Measurements from ENCODE around the gene MOB1B.

Gene MOB1B

DNA sequence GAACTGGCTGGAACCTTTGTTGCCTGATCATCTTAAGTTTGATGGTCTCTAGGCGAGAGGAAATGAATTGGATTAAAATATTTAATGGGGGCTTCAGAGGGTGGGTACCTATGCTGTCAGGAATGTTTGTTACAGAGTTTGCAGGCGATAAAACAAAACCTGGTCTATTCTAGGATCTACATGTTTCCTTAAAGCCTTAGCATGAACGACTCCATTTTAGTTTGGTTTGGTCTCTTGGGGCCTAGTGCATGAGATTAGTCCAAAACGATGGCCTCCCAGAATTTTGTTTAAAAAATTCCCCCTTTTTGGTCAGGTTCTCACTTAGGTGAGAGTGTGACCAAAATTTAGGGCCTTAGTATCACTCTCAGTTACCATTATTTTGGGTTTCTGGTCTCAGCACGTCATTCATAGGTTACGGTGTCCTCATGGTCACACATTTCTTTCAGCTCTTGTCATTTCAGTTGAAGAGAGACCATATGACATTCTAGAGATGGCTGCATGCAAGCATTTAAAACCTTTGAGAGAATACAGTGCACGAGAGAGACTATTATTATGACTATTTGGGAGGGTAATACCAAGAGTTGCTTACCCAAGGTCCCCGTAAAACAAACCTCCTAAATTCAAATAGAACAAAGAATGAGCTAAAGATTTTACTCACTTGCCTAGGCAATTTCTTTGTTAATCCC, 13.8 kb downstream of the MOB1B start:
- TF ChIP-seq, protein P1, sequence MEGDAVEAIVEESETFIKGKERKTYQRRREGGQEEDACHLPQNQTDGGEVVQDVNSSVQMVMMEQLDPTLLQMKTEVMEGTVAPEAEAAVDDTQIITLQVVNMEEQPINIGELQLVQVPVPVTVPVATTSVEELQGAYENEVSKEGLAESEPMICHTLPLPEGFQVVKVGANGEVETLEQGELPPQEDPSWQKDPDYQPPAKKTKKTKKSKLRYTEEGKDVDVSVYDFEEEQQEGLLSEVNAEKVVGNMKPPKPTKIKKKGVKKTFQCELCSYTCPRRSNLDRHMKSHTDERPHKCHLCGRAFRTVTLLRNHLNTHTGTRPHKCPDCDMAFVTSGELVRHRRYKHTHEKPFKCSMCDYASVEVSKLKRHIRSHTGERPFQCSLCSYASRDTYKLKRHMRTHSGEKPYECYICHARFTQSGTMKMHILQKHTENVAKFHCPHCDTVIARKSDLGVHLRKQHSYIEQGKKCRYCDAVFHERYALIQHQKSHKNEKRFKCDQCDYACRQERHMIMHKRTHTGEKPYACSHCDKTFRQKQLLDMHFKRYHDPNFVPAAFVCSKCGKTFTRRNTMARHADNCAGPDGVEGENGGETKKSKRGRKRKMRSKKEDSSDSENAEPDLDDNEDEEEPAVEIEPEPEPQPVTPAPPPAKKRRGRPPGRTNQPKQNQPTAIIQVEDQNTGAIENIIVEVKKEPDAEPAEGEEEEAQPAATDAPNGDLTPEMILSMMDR (IDR thresholded peaks at IDR 0.05; ENCODE audit: insufficient read depth, low read length, poor library complexity, severe bottlenecking) = no peak
- H3K27ac ChIP-seq (ENCODE audit: low read depth, low read length) = no peak overlapping the region
- no peak overlapping the region for H3K9ac ChIP-seq (ENCODE audit: low read length)
- H3K4me3 ChIP-seq (ENCODE audit: insufficient read depth, low read length, poor library complexity, severe bottlenecking) = no peak overlapping the region
- no peaks in the 10 kb centered on the region for H3K36me3 ChIP-seq (ENCODE audit: low read length)
- H3K27me3 ChIP-seq (ENCODE audit: low read length) = no peaks in the 10 kb centered on the region
- H3K4me2 ChIP-seq (ENCODE audit: low read depth, low read length, poor library complexity, severe bottlenecking) = no peak overlapping the region
- H3K79me2 ChIP-seq (ENCODE audit: insufficient read depth, low read length) = peaks cover 48% of the 10 kb centered on the region
- H4K20me1 ChIP-seq (ENCODE audit: low read depth, low read length) = no peaks in the 10 kb centered on the region
- H3K9me3 ChIP-seq (ENCODE audit: insufficient read depth, low read length) = no peaks in the 10 kb centered on the region; the same call in 1 of the 2 replicates
- no peaks in the 10 kb centered on the region for H3F3A ChIP-seq (ENCODE audit: insufficient read depth)
- no peaks in the 10 kb centered on the region for H3K9me2 ChIP-seq (replicated peaks; ENCODE audit: insufficient read depth, low read length)
- H2AFZ ChIP-seq (ENCODE audit: low read depth, low read length, severe bottlenecking) = no peak overlapping the region

DNA sequence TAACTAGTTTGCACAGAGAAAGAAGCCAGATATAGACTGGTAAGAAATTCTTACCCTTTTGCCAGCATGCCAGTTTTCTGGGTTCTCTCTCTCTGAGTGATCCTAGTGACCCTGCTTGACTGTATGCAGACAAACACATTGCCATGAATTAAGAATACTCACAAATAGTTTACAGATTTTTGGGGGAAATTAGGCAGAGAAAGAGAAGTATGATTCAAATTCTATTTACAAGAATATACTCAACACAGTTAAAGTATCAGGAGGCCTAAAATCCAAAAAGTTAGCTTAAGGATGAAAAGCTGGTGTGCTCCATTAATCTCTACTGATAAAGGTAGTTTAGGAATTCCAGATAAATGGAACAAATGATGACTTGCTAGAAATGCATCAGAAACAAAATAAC, 18.4 kb downstream of the MOB1B start:
- Histone ChIP-seq H3K36me3 (ENCODE audit: low read length) (no peaks in the 10 kb centered on the region), H3K27me3 (ENCODE audit: low read length) (no peaks in the 10 kb centered on the region), H3K4me2 (ENCODE audit: low read depth, low read length, poor library complexity, severe bottlenecking) (no peak overlapping the region), H3F3A (ENCODE audit: insufficient read depth) (peaks cover 27% of the 10 kb centered on the region), H4K20me1 (ENCODE audit: low read depth, low read length) (no peaks in the 10 kb centered on the region), H3K9me3 (ENCODE audit: insufficient read depth, low read length) (no peaks in the 10 kb centered on the region; the same call in 1 of the 2 replicates), H3K4me3 (ENCODE audit: insufficient read depth, low read length, poor library complexity, severe bottlenecking) (no peak overlapping the region), H3K9ac (ENCODE audit: low read length) (no peak overlapping the region), H3K79me2 (ENCODE audit: insufficient read depth, low read length) (peaks cover 26% of the 10 kb centered on the region; the same call in 1 of the 2 replicates), H3K27ac (ENCODE audit: low read depth, low read length) (no peak overlapping the region), H3K9me2 (replicated peaks; ENCODE audit: insufficient read depth, low read length) (no peaks in the 10 kb centered on the region), H2AFZ (ENCODE audit: low read depth, low read length, severe bottlenecking) (no peak overlapping the region)
- TF ChIP-seq, protein P1 (IDR thresholded peaks at IDR 0.05; ENCODE audit: insufficient read depth, low read length, poor library complexity, severe bottlenecking) = no peak
- TF ChIP-seq EZH2phosphoT487 (conservative IDR thresholded peaks at IDR 0.05; ENCODE audit: low read length) = no peak

DNA sequence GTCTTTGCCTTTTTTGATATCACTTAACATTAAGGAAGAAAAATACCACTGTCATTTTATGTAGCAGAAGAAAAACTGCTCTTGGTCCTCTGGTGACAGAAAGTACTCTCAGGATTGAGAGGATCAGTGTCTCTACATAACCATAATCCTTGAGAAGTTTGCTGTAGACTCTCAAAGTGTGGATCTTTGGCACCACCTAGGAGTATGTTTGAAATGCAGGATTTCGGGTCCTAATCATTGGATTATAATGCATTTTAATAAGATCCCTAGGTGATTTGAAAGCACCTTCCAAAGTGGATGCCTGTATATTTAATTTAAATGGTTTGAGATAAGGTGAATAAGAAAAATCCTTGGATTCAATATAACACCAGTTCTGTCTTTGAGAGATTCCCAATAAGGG, 23.2 kb downstream of the MOB1B start:
- H3K4me2 ChIP-seq (ENCODE audit: low read depth, low read length, poor library complexity, severe bottlenecking) = peak overlapping the region; percentile 59
- no peaks in the 10 kb centered on the region for H3K27me3 ChIP-seq (ENCODE audit: low read length)
- H3K9me3 ChIP-seq (ENCODE audit: insufficient read depth, low read length) = no peaks in the 10 kb centered on the region; the same call in 1 of the 2 replicates
- H3K27ac ChIP-seq (ENCODE audit: low read depth, low read length) = peak overlapping the region; percentile 89
- TF ChIP-seq, protein P1 (IDR thresholded peaks at IDR 0.05; ENCODE audit: insufficient read depth, low read length, poor library complexity, severe bottlenecking) = no peak
- TF ChIP-seq EZH2phosphoT487 (conservative IDR thresholded peaks at IDR 0.05; ENCODE audit: low read length) = no peak
- peak overlapping the region; percentile 38 for H3K9ac ChIP-seq (ENCODE audit: low read length)
- no peaks in the 10 kb centered on the region for H4K20me1 ChIP-seq (ENCODE audit: low read depth, low read length)
- no peak overlapping the region for H2AFZ ChIP-seq (ENCODE audit: low read depth, low read length, severe bottlenecking)
- H3K79me2 ChIP-seq (ENCODE audit: insufficient read depth, low read length) = peaks cover 20% of the 10 kb centered on the region
- H3K36me3 ChIP-seq (ENCODE audit: low read length) = no peaks in the 10 kb centered on the region
- no peak overlapping the region for H3K4me3 ChIP-seq (ENCODE audit: insufficient read depth, low read length, poor library complexity, severe bottlenecking)
- peaks cover 35% of the 10 kb centered on the region for H3F3A ChIP-seq (ENCODE audit: insufficient read depth)
- H3K9me2 ChIP-seq (replicated peaks; ENCODE audit: insufficient read depth, low read length) = no peaks in the 10 kb centered on the region

All from SU-DHL-6 (cell line).